ENCODE measurements around the gene PHF2. TPM values are rescaled to one million over a fixed set of nuclear protein-coding genes. Genes with fewer than 3 reads are reported as not detected.

The PHF2 gene
- total and polyA plus RNA-seq, 10 donors = 11.2 to 46.2 (median 31.0) TPM

DNA sequence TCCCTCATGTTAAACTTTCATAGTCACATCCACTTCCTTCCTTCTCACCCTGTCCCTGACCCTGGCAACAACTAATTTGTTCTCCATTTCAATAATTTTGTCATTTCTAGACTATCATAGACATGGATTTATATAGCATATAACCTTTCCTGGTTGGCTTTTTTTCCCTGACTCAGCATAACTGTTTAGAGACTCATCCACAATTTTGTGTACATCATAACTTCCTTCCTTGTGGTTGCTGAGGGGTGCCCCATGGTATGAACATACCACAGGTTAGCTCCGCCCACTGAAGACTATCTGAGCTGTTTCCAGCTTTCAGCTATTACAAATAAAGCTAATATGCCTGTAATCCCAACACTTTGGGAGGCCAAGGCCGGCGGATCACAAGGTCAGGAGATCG, 137.3 kb downstream of the PHF2 start:
- H3K27ac ChIP-seq = no peak overlapping the region
- 81 to 83% (median 82%) methylated on average over 4 of the region's 4 CpGs for WGBS, 5 donors
- H3K27me3 ChIP-seq (replicated peaks in 1 of 7) = peaks cover 0 to 11% (median 0%) of the 10 kb centered on the region in 7 donors
- H3K36me3 ChIP-seq = no peaks in the 10 kb centered on the region
- no peak for DNase-seq
- H3K4me3 ChIP-seq = no peak overlapping the region
- intact Hi-C loops (cut with DNase I; ENCODE audit: low total_unique reads) = no loop called here
- TF ChIP-seq POLR2AphosphoS5 (IDR thresholded peaks at IDR 0.05) = no peak
- TF ChIP-seq, protein P1, sequence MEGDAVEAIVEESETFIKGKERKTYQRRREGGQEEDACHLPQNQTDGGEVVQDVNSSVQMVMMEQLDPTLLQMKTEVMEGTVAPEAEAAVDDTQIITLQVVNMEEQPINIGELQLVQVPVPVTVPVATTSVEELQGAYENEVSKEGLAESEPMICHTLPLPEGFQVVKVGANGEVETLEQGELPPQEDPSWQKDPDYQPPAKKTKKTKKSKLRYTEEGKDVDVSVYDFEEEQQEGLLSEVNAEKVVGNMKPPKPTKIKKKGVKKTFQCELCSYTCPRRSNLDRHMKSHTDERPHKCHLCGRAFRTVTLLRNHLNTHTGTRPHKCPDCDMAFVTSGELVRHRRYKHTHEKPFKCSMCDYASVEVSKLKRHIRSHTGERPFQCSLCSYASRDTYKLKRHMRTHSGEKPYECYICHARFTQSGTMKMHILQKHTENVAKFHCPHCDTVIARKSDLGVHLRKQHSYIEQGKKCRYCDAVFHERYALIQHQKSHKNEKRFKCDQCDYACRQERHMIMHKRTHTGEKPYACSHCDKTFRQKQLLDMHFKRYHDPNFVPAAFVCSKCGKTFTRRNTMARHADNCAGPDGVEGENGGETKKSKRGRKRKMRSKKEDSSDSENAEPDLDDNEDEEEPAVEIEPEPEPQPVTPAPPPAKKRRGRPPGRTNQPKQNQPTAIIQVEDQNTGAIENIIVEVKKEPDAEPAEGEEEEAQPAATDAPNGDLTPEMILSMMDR (IDR thresholded peaks at IDR 0.05 in 8 of 11, conservative IDR thresholded peaks at IDR 0.05 in 3 of 11) = no peak
- TF ChIP-seq POLR2A (IDR thresholded peaks at IDR 0.05) = no peak
- H3K4me1 ChIP-seq = no peaks in the 10 kb centered on the region
- peaks cover 0 to 24% (median 7%) of the 10 kb centered on the region in 8 donors for H3K9me3 ChIP-seq

DNA sequence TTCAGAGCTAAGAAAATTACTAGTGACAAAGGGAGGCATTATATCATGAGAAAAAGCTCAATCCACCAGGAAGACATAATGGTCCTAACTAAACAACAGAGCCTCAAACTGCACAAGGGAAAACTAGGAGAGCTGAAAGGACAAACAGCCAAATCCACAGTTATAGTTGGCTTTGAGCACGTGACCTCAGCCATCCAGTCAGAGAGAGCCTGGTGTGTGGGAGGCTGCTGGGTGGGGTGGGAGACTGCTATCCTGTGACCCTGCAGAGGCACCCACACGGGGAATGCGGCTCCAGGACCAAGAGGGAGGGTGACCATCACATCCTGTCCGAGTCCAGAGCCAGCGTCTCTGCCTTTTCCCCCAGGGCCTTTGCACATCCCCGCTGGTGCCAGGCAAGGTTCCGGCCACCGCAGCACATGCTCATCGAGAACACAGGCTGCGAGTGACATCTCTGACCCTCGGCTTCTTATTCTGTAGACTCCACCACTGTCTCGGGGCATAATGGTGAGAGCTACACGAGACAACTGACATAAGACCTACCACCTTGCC, 145.1 kb downstream of the PHF2 start:
- peaks cover 0 to 36% (median 14%) of the 10 kb centered on the region in 8 donors for H3K9me3 ChIP-seq
- no peak for DNase-seq

DNA sequence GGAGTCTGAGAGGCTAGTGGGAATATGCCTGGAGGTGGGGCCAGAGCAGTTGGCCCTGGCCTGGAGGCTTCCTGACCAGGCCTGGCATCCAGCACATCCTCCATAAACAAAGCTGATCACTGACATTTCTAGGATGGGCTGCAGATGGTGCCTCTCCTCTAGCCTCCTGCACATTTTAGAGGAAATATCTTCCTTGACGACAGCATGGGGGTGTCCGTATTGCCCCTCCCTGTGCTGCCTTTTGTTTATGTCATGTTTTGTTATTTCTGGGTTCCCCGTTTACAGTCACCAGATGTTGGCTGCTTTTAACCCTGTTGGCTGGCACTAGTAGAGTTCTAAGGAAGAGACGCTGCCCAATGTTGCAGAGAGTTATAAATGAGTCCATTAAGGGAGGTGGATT, 148.5 kb downstream of the PHF2 start:
- no peak for DNase-seq
- Histone ChIP-seq H3K36me3 (no peaks in the 10 kb centered on the region), H3K4me3 (no peak overlapping the region), H3K4me1 (no peaks in the 10 kb centered on the region), H3K27ac (no peak overlapping the region), H3K9me3 (peaks cover 0 to 28% (median 11%) of the 10 kb centered on the region in 8 donors), H3K27me3 (replicated peaks in 1 of 7) (peaks cover 0 to 57% (median 11%) of the 10 kb centered on the region in 7 donors)
- intact Hi-C loops (cut with DNase I; ENCODE audit: low total_unique reads) = no loop called here
- WGBS, 5 donors = 62 to 81% (median 66%) methylated on average over 4 of the region's 4 CpGs
- TF ChIP-seq POLR2AphosphoS5 (IDR thresholded peaks at IDR 0.05) (no peak), POLR2A (IDR thresholded peaks at IDR 0.05) (no peak)
- TF ChIP-seq, protein P1 (IDR thresholded peaks at IDR 0.05 in 8 of 11, conservative IDR thresholded peaks at IDR 0.05 in 3 of 11) = no peak

More for the DNA sequence above, 145.1 kb downstream of the PHF2 start:
- H3K4me1 ChIP-seq = no peaks in the 10 kb centered on the region
- H3K27ac ChIP-seq = no peak overlapping the region
- H3K36me3 ChIP-seq = no peaks in the 10 kb centered on the region
- WGBS, 5 donors = 84 to 92% (median 84%) methylated on average over 13 of the region's 13 CpGs
- TF ChIP-seq POLR2AphosphoS5 (IDR thresholded peaks at IDR 0.05) = no peak
- TF ChIP-seq, protein P1 (IDR thresholded peaks at IDR 0.05 in 8 of 11, conservative IDR thresholded peaks at IDR 0.05 in 3 of 11) = no peak
- TF ChIP-seq POLR2A (IDR thresholded peaks at IDR 0.05) = no peak
- H3K4me3 ChIP-seq = no peak overlapping the region
- intact Hi-C loops (cut with DNase I; ENCODE audit: low total_unique reads) = no loop called here
- H3K27me3 ChIP-seq (replicated peaks in 1 of 7) = peaks cover 0 to 24% (median 0%) of the 10 kb centered on the region in 7 donors

DNA sequence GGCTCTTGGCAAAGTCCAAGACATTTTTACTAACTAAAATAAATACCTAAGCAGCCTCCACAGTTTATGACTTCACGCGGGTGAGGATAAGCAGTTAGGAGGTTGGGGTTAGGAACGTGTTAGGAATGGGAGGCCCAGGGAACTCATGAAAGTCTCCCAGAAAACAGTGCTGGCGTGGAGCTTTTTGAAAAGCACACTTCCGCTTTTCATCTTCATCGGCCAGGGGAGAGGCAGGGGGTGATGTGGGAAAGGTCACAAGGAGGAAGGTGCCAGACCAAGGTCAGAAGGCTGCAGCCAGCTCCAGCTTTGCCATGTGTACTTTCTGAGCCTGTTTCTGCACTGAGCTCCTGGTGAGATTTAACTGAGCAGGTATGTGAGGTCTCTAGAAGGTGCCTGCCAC, 149.0 kb downstream of the PHF2 start:
- H3K4me1 ChIP-seq = no peaks in the 10 kb centered on the region
- DNase-seq = no peak
- no peak overlapping the region for H3K4me3 ChIP-seq
- intact Hi-C loops (cut with DNase I; ENCODE audit: low total_unique reads) = no loop called here
- H3K27ac ChIP-seq = no peak overlapping the region
- H3K27me3 ChIP-seq (replicated peaks in 1 of 7) = peaks cover 0 to 57% (median 11%) of the 10 kb centered on the region in 7 donors
- TF ChIP-seq POLR2AphosphoS5 (IDR thresholded peaks at IDR 0.05) (no peak), POLR2A (IDR thresholded peaks at IDR 0.05) (no peak)
- TF ChIP-seq, protein P1 (IDR thresholded peaks at IDR 0.05 in 8 of 11, conservative IDR thresholded peaks at IDR 0.05 in 3 of 11) = no peak
- no peaks in the 10 kb centered on the region for H3K36me3 ChIP-seq
- peaks cover 0 to 28% (median 11%) of the 10 kb centered on the region in 8 donors for H3K9me3 ChIP-seq
- 63 to 78% (median 75%) methylated on average over 6 of the region's 6 CpGs for WGBS, 5 donors

All from spleen (tissue), 11 donors.